Dedifferentiated amniotic fluid mesenchymal stem cell (primary cell): Measurements from ENCODE around the gene ZNF575.
"Not testable (repeated sequence)": the region's sequence is repeated elsewhere in the genome, so short reads cannot be mapped to it uniquely, and the experiment has no call there.

Experiments used
- DNase-seq: peaks from one replicate; pipeline ENCODE4 v3.0.0-alpha.2; 2016; ENCODE audit errors: extremely low spot score

The ZNF575 gene

GRCh38 chr19:43511324-43511723 is 21.7 kb upstream of the ZNF575 start:
- no peak for DNase-seq

DNA sequence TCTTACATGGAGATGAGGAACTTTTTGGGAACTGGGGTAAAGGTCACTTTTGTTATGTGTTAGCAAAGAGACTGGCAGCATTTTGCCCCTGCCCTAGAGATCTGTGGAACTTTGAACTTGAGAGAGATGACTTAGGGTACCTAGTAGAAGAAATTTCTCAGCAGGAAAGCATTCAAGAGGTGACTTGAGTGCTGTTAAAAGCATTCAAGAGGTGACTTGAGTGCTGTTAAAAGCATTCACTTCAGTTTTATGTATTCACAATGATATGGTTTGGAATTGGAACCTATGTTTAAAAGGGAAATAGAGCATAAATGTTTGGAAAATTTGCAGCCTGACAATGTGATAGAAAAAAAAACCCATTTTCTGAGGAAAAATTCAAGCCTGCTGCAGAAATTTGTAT is 20.6 kb upstream of the ZNF575 start:
- not testable (repeated sequence) for DNase-seq

- no peak for DNase-seq
Observed at GRCh38 chr19:43518051-43518450, 14.9 kb upstream of the ZNF575 start.

- DNase-seq = peak; percentile 92
Observed at GRCh38 chr19:43519436-43520088, 13.4 kb upstream of the ZNF575 start.

DNA sequence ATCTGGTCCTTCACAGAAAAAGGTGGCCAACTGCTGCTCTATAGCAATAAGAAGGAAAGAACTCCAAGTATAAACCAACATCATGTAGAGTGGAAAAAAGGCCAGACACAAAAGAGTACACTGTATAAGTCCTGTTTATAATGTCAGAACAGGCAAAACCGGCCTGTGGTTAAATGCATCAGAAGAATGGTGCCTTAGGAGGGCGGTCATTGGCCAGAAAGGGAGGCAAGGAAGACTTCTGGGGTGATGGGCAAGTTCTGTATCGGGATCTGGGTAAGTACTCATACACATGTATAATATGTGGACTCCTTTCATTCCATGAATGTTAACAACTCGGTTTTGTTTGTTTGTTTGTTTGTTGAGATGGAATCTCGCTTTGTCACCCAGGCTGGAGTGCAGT is 10.1 kb upstream of the ZNF575 start:
- DNase-seq = no peak

- DNase-seq = not testable (repeated sequence)
Observed at GRCh38 chr19:43523696-43524095, 9.3 kb upstream of the ZNF575 start.

- DNase-seq = no peak
Observed at GRCh38 chr19:43524922-43525835, 7.8 kb upstream of the ZNF575 start.

DNA sequence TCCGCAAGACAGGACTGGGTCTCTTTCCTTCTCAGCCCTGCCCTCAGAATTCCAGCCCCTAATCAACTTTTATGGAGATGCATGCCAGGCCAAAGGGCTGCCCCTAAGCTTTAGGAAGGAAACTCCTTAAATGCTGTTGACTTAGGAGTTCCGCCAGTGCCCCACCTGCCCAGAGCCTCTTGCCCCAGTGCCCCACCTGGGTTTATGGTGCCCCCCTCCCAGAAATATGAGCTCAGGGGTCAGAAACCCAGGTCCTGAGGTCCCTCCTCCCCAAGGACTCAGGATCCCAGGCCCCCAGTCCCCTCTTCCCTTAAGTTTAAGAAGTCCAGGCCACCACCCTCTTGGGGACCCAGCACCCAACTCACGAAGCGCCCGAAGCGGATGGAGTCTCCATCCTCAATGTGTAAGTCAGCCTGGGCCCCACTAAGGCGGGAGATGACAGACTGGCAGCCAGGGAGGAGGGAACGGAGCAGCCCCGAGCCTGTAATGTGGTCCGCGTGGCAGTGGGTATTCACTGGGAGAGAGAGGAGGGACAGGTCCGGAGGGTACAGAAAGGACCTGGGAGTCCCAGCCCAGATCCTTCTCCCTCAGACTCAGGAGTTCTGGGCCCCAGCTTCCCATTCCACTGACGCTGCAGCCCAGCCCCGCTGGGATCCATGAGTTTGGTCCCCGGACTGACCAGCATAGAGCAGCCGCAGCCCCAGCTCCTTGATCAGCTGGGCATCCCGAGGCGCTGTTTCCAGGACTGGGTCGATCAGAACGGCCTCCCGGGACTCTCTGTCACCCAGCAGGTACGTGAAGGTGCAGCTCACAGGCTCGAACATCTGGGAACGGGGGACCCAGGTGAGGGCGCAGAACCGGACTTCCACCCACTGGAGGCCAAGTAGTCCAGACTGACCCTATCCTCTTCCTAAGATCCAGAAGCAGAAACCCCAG is 6.9 kb upstream of the ZNF575 start:
- no peak for DNase-seq

- peak; percentile 46 for DNase-seq
Observed at GRCh38 chr19:43526884-43527859, 5.8 kb upstream of the ZNF575 start, which contains the start of gene ETHE1. ETHE1 (minus strand) TSS chr19:43527201; CDS start chr19:43527177, 24 bp downstream.

DNA sequence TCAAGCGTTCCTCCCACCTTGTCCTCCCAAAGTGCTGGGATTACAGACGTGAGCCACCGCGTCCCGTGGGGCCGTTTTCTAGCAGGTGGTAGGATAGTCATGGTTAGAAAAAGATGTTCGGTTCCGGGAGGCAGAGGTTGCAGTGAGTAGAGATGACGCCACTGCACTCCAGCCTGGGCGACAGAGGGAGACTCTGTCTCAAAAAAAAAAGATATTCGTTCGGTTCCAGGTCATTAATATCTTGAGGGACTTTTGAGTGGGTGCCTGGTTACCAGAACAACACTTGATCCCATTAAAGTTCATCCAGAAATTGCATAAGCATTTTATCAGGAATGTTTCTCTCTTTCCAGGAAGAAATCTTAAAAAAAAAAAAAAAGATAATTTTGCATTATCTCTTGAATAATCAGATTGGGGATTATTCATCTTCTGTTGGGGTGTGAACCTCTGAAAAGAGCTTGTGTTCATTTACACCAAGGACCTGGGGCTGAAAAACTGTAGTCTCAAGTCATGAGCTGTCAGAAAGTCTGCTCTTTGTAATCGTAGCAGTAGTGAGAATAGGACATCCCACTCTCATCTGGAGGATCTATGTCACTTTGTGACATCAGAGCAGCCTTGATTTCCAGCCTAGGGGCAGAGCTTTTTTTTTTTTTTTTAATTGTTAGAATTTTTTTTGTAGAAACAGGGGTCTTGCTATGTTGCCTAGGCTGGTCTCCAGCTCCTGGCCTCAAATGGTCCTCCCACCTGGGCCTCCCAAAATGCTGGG is 4.9 kb upstream of the ZNF575 start:
- DNase-seq = no peak

DNA sequence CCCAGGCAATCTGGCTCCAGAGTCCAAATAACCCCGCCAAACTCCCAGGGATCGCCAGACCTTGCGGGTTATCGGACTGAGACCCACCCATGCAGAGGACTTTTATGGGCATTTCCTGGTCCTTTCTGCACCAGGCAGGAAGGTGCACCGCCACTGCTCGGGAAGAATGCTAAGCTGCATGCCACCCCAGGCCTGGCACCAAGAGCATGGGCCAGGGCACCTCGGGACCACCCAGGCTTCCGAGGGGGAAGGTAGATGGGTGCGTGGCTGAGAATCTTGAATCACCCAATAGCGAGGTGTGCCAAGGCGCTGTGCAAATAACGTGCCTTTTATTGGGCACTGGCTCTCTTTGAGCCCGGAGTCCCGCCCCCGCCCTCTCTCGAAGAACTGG is 422 bp upstream of the ZNF575 start:
- no peak for DNase-seq

DNA sequence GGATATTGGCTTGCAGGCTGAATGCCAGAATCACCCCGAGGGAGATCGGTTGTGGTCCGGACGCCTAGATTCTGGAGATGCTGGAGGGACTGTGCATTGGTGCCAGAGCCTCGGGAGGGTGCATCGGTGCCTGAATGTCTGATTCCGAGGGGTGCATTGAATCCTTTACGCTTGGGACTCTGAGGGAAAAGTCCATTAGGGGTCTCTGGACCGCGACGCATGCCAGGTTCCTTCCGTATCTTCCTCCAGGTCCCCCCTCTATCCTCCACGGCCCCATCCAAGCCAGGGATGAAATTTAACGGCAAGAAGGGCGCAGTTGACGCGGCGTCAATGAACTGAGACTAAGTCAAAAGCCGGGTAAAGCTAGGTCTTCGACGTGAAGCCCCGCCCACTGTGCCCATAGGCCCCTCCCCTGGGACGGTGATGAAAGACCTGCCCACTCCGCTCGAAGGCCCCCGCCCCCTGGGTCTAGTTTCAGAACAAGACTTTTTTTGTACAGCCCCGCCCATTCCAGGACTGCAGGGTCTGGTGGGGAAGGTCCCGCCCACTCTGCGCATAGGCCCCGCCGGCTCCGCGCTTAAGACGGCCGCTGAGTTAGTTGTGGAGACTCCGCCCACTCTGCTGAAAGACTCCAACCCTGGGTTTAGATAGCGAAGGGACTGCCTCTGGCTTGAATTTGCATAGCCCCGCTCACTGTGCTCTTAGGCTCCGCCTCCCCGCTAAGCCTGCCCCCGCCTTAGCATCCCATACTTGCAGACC is 737 bp downstream of the ZNF575 start:
- DNase-seq = peak; percentile 98

DNA sequence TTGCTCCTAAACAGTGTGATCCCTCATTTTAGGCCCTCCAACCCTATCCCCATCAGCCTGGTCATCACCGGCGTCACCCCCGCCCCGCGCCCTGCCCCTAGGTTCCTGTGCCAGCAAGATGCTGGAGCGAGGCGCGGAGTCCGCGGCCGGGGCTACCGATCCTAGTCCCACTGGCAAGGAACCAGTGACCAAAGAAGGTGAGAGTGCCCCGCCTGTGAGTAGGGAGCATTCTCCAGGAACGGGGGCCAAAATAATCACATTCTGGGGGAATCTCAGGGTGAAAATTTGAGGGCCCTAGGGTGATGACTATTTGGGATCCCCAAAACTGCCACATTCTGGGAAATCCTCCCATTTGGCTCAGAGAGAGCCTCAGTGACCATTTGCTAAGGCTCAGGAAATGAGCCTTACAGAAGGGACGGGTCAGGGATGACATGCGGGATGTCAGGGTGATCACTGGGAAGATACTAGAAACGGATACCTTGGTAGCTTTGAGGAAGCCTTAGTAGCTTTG is 1.4 kb downstream of the ZNF575 start:
- no peak for DNase-seq

DNA sequence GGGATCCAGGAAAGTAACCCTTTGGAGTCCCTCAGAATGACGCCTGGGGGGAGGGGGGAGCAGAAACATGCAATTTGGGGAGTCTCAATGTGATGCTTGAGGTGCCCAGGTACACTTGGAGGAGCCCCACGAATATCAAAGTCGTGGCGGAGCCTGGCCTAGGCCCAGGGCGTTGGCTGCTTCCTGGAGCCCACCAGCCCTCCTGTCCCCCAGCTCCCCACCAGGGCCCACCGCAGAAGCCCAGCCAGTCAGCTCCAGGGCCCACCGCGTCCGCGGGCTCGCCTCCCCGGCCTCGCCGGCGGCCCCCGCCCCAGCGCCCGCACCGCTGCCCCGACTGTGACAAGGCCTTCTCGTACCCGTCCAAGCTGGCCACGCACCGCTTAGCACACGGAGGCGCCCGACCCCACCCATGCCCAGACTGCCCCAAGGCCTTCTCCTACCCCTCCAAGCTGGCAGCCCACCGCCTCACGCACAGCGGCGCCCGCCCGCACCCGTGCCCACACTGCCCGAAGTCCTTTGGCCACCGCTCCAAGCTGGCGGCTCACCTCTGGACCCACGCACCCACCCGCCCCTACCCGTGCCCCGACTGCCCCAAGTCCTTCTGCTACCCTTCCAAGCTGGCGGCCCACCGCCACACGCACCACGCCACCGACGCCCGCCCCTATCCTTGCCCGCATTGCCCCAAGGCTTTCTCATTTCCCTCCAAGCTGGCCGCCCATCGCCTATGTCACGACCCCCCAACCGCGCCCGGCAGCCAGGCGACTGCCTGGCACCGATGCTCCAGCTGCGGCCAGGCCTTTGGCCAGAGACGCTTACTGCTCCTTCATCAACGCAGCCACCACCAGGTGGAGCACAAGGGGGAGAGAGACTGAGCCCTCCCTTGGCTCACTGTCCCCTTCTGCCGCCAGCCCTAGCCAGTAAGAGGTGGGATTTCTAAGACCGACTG is 2.1 kb downstream of the ZNF575 start:
- no peak for DNase-seq

- no peak for DNase-seq
Observed at GRCh38 chr19:43538922-43539321, 5.9 kb downstream of the ZNF575 start.

- DNase-seq = no peak
Observed at GRCh38 chr19:43540381-43540780, 7.4 kb downstream of the ZNF575 start.

GRCh38 chr19:43541920-43542650 is 9.1 kb downstream of the ZNF575 start:
- DNase-seq = no peak
